Effector memory CD8-positive, alpha-beta T cell (primary cell): ENCODE data around the gene ELANE.
"Not testable (repeated sequence)": the region's sequence is repeated elsewhere in the genome, so short reads cannot be mapped to it uniquely, and the experiment has no call there.

Experiments
- ATAC-seq: fragments of 150-1000 bp; cut with Tn5 transposase; replicated peaks from 2 replicates; pipeline ENCODE4 v1.10.0; 2021; ENCODE audit warnings: mild to moderate bottlenecking, moderate library complexity
- DNase-seq, 3 experiments: peaks; one replicate each; pipeline ENCODE4 v3.0.0; 2021
- H3K27ac Mint-ChIP-seq, 2 donors: one replicate each; pipeline ENCODE4 v1.8.0; 2022; ENCODE audit warnings: mild to moderate bottlenecking in 2 of 2, mixed read lengths in 2 of 2, moderate library complexity in 2 of 2
- H3K27me3 Mint-ChIP-seq, 2 donors: one replicate each; pipeline ENCODE4 v1.8.0; 2022; ENCODE audit warnings: mixed read lengths in 2 of 2
- H3K36me3 Mint-ChIP-seq: one replicate; pipeline ENCODE4 v1.8.0; 2022; ENCODE audit warnings: mild to moderate bottlenecking, moderate library complexity, mixed read lengths; ENCODE audit not compliant: insufficient read depth
- H3K4me1 Mint-ChIP-seq, 2 donors: one replicate each; pipeline ENCODE4 v1.8.0; 2022; ENCODE audit warnings: low read depth in 2 of 2, mixed read lengths in 2 of 2
- H3K4me3 Mint-ChIP-seq, 2 donors: one replicate each; pipeline ENCODE4 v1.8.0; 2022; ENCODE audit warnings: mild to moderate bottlenecking in 2 of 2, mixed read lengths in 2 of 2, moderate library complexity in 2 of 2
- H3K9me3 Mint-ChIP-seq, 2 donors: one replicate each; pipeline ENCODE4 v1.8.0; 2022; ENCODE audit warnings: mixed read lengths in 2 of 2

The ELANE gene

GRCh38 chr19:810077-810855, 41.8 kb upstream of the ELANE start:
- DNase-seq = no peak
- Mint-ChIP-seq H3K36me3 (peaks cover 92% of the 10 kb centered on the region), H3K9me3 (no peaks in the 10 kb centered on the region), H3K27ac (peak overlapping the region in 1 of 2 donors; percentile 77), H3K27me3 (no peaks in the 10 kb centered on the region), H3K4me3 (no peak overlapping the region), H3K4me1 (peaks cover 0 to 7% of the 10 kb centered on the region in 2 donors)
- no peak for ATAC-seq

GRCh38 chr19:810883-811489, 41.1 kb upstream of the ELANE start:
- H3K36me3 Mint-ChIP-seq = peaks cover 93% of the 10 kb centered on the region
- peak overlapping the region in 1 of 2 donors; percentile 87 for H3K27ac Mint-ChIP-seq
- H3K4me1 Mint-ChIP-seq = peaks cover 0 to 9% of the 10 kb centered on the region in 2 donors
- ATAC-seq = no peak
- peak overlapping the region in 1 of 2 donors; percentile 8 for H3K4me3 Mint-ChIP-seq
- DNase-seq = no peak
- H3K9me3 Mint-ChIP-seq = peaks cover 0 to 5% of the 10 kb centered on the region in 2 donors
- H3K27me3 Mint-ChIP-seq = no peaks in the 10 kb centered on the region

GRCh38 chr19:811506-812048, 40.5 kb upstream of the ELANE start:
- peaks cover 3 to 9% of the 10 kb centered on the region in 2 donors for H3K4me1 Mint-ChIP-seq
- H3K9me3 Mint-ChIP-seq = peaks cover 3 to 11% of the 10 kb centered on the region in 2 donors
- ATAC-seq = no peak
- no peaks in the 10 kb centered on the region for H3K27me3 Mint-ChIP-seq
- no peak for DNase-seq
- H3K36me3 Mint-ChIP-seq = peaks cover 95% of the 10 kb centered on the region
- H3K27ac Mint-ChIP-seq = peak overlapping the region in 1 of 2 donors; percentile 87
- H3K4me3 Mint-ChIP-seq = peak overlapping the region in 1 of 2 donors; percentile 8

GRCh38 chr19:812049-812746, 39.9 kb upstream of the ELANE start:
- Mint-ChIP-seq H3K9me3 (peaks cover 4 to 16% of the 10 kb centered on the region in 2 donors), H3K4me3 (no peak overlapping the region), H3K27me3 (no peaks in the 10 kb centered on the region), H3K36me3 (peaks cover 95% of the 10 kb centered on the region), H3K27ac (peak overlapping the region in 1 of 2 donors; percentile 87), H3K4me1 (peaks cover 4 to 6% of the 10 kb centered on the region in 2 donors)
- DNase-seq (no peak), ATAC-seq (no peak)

- Mint-ChIP-seq H3K4me1 (peaks cover 3 to 4% of the 10 kb centered on the region in 2 donors), H3K27ac (no peak overlapping the region), H3K4me3 (no peak overlapping the region), H3K36me3 (peaks cover 95% of the 10 kb centered on the region), H3K9me3 (peaks cover 4 to 16% of the 10 kb centered on the region in 2 donors), H3K27me3 (no peaks in the 10 kb centered on the region)
- ATAC-seq = no peak
- no peak for DNase-seq
Measured at GRCh38 chr19:812747-813218, 39.3 kb upstream of the ELANE start.

GRCh38 chr19:813219-814151, 38.6 kb upstream of the ELANE start:
- ATAC-seq (no peak), DNase-seq (no peak)
- Mint-ChIP-seq H3K4me3 (peak overlapping the region in 1 of 2 donors; percentile 29), H3K27me3 (no peaks in the 10 kb centered on the region), H3K9me3 (peaks cover 4 to 16% of the 10 kb centered on the region in 2 donors), H3K36me3 (peaks cover 91% of the 10 kb centered on the region), H3K4me1 (peaks cover 3 to 4% of the 10 kb centered on the region in 2 donors), H3K27ac (peak overlapping the region; percentile 38 to 92)

- peaks cover 82% of the 10 kb centered on the region for H3K36me3 Mint-ChIP-seq
- H3K4me1 Mint-ChIP-seq = peaks cover 3 to 4% of the 10 kb centered on the region in 2 donors
- no peaks in the 10 kb centered on the region for H3K27me3 Mint-ChIP-seq
- peaks cover 4 to 16% of the 10 kb centered on the region in 2 donors for H3K9me3 Mint-ChIP-seq
- no peak for DNase-seq
- peak overlapping the region in 1 of 2 donors; percentile 62 for H3K4me3 Mint-ChIP-seq
- peak overlapping the region; percentile 38 to 92 for H3K27ac Mint-ChIP-seq
- peak; percentile 9 for ATAC-seq
Measured at GRCh38 chr19:814152-815078, 37.7 kb upstream of the ELANE start.

- peak overlapping the region in 1 of 2 donors; percentile 92 for H3K27ac Mint-ChIP-seq
- DNase-seq (no peak), ATAC-seq (peak; percentile 16)
- peak overlapping the region in 1 of 2 donors; percentile 62 for H3K4me3 Mint-ChIP-seq
- peaks cover 3 to 4% of the 10 kb centered on the region in 2 donors for H3K4me1 Mint-ChIP-seq
- H3K36me3 Mint-ChIP-seq = peaks cover 81% of the 10 kb centered on the region
- H3K9me3 Mint-ChIP-seq = peaks cover 4 to 16% of the 10 kb centered on the region in 2 donors
- H3K27me3 Mint-ChIP-seq = no peaks in the 10 kb centered on the region
Measured at GRCh38 chr19:815079-815774, 36.9 kb upstream of the ELANE start.

- H3K36me3 Mint-ChIP-seq = peaks cover 75% of the 10 kb centered on the region
- peak overlapping the region in 1 of 2 donors; percentile 16 for H3K4me3 Mint-ChIP-seq
- no peak for DNase-seq
- H3K27ac Mint-ChIP-seq = peak overlapping the region; percentile 6 to 92
- peaks cover 3 to 4% of the 10 kb centered on the region in 2 donors for H3K4me1 Mint-ChIP-seq
- H3K9me3 Mint-ChIP-seq = peaks cover 4 to 16% of the 10 kb centered on the region in 2 donors
- ATAC-seq = peak; percentile 13
- H3K27me3 Mint-ChIP-seq = no peaks in the 10 kb centered on the region
Measured at GRCh38 chr19:815775-816499, 36.2 kb upstream of the ELANE start.

GRCh38 chr19:816500-816857, 35.6 kb upstream of the ELANE start:
- DNase-seq (no peak), ATAC-seq (no peak)
- Mint-ChIP-seq H3K9me3 (peaks cover 4 to 16% of the 10 kb centered on the region in 2 donors), H3K36me3 (peaks cover 69% of the 10 kb centered on the region), H3K27me3 (no peaks in the 10 kb centered on the region), H3K4me3 (no peak overlapping the region), H3K27ac (peak overlapping the region; percentile 6 to 92), H3K4me1 (peaks cover 3 to 4% of the 10 kb centered on the region in 2 donors)

- Mint-ChIP-seq H3K27ac (peak overlapping the region in 1 of 2 donors; percentile 44), H3K9me3 (peaks cover 4 to 16% of the 10 kb centered on the region in 2 donors), H3K36me3 (peaks cover 46% of the 10 kb centered on the region), H3K27me3 (peaks cover 7 to 24% of the 10 kb centered on the region in 2 donors)
- ATAC-seq, H3K4me3 Mint-ChIP-seq, H3K4me1 Mint-ChIP-seq, DNase-seq: not testable (repeated sequence)
Measured at GRCh38 chr19:820212-820611, 31.9 kb upstream of the ELANE start.
